Measurements from ENCODE around the gene EMC6. TPM values are rescaled to one million over a fixed set of nuclear protein-coding genes. Genes with fewer than 3 reads are reported as not detected.

EMC6 gene
- total RNA-seq, 1 donor from 2014 or later: 33.8 TPM

- Mint-ChIP-seq H3K4me3 (no peak overlapping the region), H3K9me3 (no peaks in the 10 kb centered on the region), H3K4me1 (peaks cover 65% of the 10 kb centered on the region), H3K27me3 (no peaks in the 10 kb centered on the region), H3K36me3 (ENCODE audit: low read depth) (peaks cover 79% of the 10 kb centered on the region), H3K27ac (no peak overlapping the region)
- no peak for TF ChIP-seq CTCF (IDR thresholded peaks at IDR 0.05)
- DNase-seq (no peak), ATAC-seq (ENCODE audit: low read depth) (no peak)
- ChIA-PET CTCF (interaction anchor here (1.2 to 1.4 kb wide), 3 partner anchors 14 to 36 kb away, joined by 4 to 5 read pairs (median 4); partner anchors contain the start of gene P2RX5), POLR2A (interaction anchor here (0.6 to 2.8 kb wide), 2 partner anchors 19 to 23 kb away, joined by 3 to 15 read pairs; partner anchors contain the start of gene P2RX5)
- intact Hi-C loops (cut with micrococcal nuclease): no loop called here
Measured at GRCh38 chr17:3718201-3718600, 49.6 kb downstream of the EMC6 start.

GRCh38 chr17:3719265-3719664 is 50.7 kb downstream of the EMC6 start:
- ChIA-PET POLR2A (interaction anchor here (2.3 to 5.7 kb wide), 2 partner anchors 9 to 23 kb away, joined by 24 to 112 read pairs; partner anchors contain the start of gene P2RX5), CTCF (interaction anchor here (0.6 to 2.0 kb wide), 3 partner anchors 8 to 117 kb away, joined by 3 to 5 read pairs (median 3); no protein-coding TSS in a partner anchor)
- peaks cover 63% of the 10 kb centered on the region for H3K4me1 Mint-ChIP-seq
- no peak overlapping the region for H3K4me3 Mint-ChIP-seq
- no peaks in the 10 kb centered on the region for H3K27me3 Mint-ChIP-seq
- intact Hi-C loops (cut with micrococcal nuclease): no loop called here
- H3K36me3 Mint-ChIP-seq (ENCODE audit: low read depth): peaks cover 80% of the 10 kb centered on the region
- H3K27ac Mint-ChIP-seq: peak overlapping the region; percentile 18
- no peak for TF ChIP-seq CTCF (IDR thresholded peaks at IDR 0.05)
- H3K9me3 Mint-ChIP-seq: no peaks in the 10 kb centered on the region
- ATAC-seq (ENCODE audit: low read depth) (no peak), DNase-seq (no peak)

Other genes with a start within 250 kb of the EMC6 start
- not detected in 2 replicates for gene OR1E2, start 235.0 kb upstream of the EMC6 start, total RNA-seq
- gene SPATA22, start 197.0 kb upstream of the EMC6 start, total RNA-seq: not detected in 2 replicates
- not detected in 2 replicates for gene ASPA, start 192.8 kb upstream of the EMC6 start, total RNA-seq
- gene TRPV3, start 111.0 kb upstream of the EMC6 start, total RNA-seq: 6.6 and 10.2 TPM in 2 replicates
- 3.2 and 5.4 TPM in 2 replicates for gene TRPV1, start 59.4 kb upstream of the EMC6 start, total RNA-seq
- 8.1 and 9.5 TPM in 2 replicates for gene SHPK, start 32.6 kb upstream of the EMC6 start, total RNA-seq
- 12.8 and 13.5 TPM in 2 replicates for gene CTNS, start 32.1 kb upstream of the EMC6 start, total RNA-seq
- gene TAX1BP3, start 234 bp upstream of the EMC6 start, total RNA-seq: 15.1 and 16.4 TPM in 2 replicates
- gene P2RX5, start 27.3 kb downstream of the EMC6 start, total RNA-seq: 295 and 349 TPM in 2 replicates
- gene HASPIN, start 55.1 kb downstream of the EMC6 start, total RNA-seq: 6.4 and 6.7 TPM in 2 replicates
- 42.9 and 45.3 TPM in 2 replicates for gene ITGAE, start 132.4 kb downstream of the EMC6 start, total RNA-seq
- gene NCBP3, start 177.4 kb downstream of the EMC6 start, total RNA-seq: 49.5 TPM in 2 replicates
- 4.3 and 6.1 TPM in 2 replicates for gene CAMKK1, start 224.2 kb downstream of the EMC6 start, total RNA-seq
- gene P2RX1, start 247.7 kb downstream of the EMC6 start, total RNA-seq: 22.0 and 26.0 TPM in 2 replicates

All from activated B cell treated with CpG ODN at 0.5 μM for 24 hours (primary cell).